ENCODE measurements around the gene CEPT1.

DNA sequence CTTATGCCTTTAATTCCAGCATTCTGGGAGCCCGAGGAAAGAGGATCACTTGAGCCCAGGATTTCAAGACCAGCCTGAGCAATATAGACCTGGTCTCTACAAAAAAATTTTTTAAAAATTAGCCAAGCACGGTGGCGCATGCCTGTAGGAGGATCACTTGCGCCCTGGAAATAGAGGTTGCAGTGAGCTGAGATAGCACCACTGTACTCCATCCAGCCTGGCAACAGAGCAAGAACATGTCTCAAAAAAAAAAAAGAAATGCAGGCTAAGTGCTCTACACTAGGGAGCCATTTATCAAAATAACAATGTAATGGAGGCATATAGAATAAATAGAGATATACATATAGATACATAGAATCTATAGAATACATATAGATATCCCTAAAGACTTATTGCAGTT, 23.3 kb downstream of the CEPT1 start:
- TF ChIP-seq POLR2A (IDR thresholded peaks at IDR 0.05; ENCODE audit: low read depth, low read length) (no peak), POLR2AphosphoS5 (IDR thresholded peaks at IDR 0.05; ENCODE audit: low read depth, low read length) (no peak), TAF1 (IDR thresholded peaks at IDR 0.05; ENCODE audit: borderline replicate concordance, low read depth, low read length) (no peak)

All from GM12892 (cell line).